IMR-90 (cell line): ENCODE results near the gene ROBO2. TPM values are rescaled to one million over a fixed set of nuclear protein-coding genes. Genes with fewer than 3 reads are reported as not detected.

Experiments
- ATAC-seq: fragments of 200-7000 bp; cut with Tn5 transposase; 2 replicates; pipeline ENCODE4 v1.9.1; 2020; ENCODE audit warnings: low read depth, mild to moderate bottlenecking, moderate library complexity
- BruUV-seq: library from RNA; stranded (reverse); fragments of 400-500 nt; replicated peaks from 2 replicates; lab custom pipeline; 2021; lab: Mats Ljungman, UMichigan
- CTCF ChIA-PET: fragments of 300-600 bp; formaldehyde crosslinking; extraction: SDS; loops from one replicate; lab custom pipeline; 2021; ENCODE audit warnings: antibody characterized with exemption; lab: Yijun Ruan, JAX
- POLR2A ChIA-PET: fragments of 300-600 bp; sonication (Branson Sonifier 250); formaldehyde crosslinking; loops from one replicate; lab custom pipeline; 2022; ENCODE audit warnings: antibody characterized with exemption; ENCODE audit not compliant: unreplicated experiment; lab: Charles Lee
- DNase-seq: peaks from one replicate; pipeline ENCODE4 v3.0.0; 2013
- H2AFZ ChIP-seq: replicated peaks from 2 replicates; pipeline ENCODE3; 2013; ENCODE audit warnings: low read length, mild to moderate bottlenecking; ENCODE audit not compliant: poor library complexity
- H2AK5ac ChIP-seq: 2 replicates; pipeline ENCODE4 v1.6.1; 2013; ENCODE audit warnings: low read depth, low read length, inconsistent platforms
- H2AK9ac ChIP-seq: replicated peaks from 2 replicates; pipeline ENCODE3; 2013; ENCODE audit warnings: mild to moderate bottlenecking, low read depth, low read length, moderate library complexity; ENCODE audit not compliant: poor library complexity
- H2BK120ac ChIP-seq: 2 replicates; pipeline ENCODE4 v1.6.1; 2013; ENCODE audit warnings: low read depth, low read length, inconsistent platforms
- H2BK15ac ChIP-seq: 3 replicates; pipeline ENCODE4 v1.6.1; 2013; ENCODE audit warnings: low read depth, low read length, inconsistent platforms
- H2BK20ac ChIP-seq: 2 replicates; pipeline ENCODE4 v1.6.1; 2013; ENCODE audit warnings: low read depth, mild to moderate bottlenecking, inconsistent platforms, low read length, moderate library complexity
- H2BK5ac ChIP-seq: 2 replicates; pipeline ENCODE4 v1.6.1; 2013; ENCODE audit warnings: mild to moderate bottlenecking, low read depth, low read length, inconsistent platforms; ENCODE audit not compliant: poor library complexity, severe bottlenecking
- H3K14ac ChIP-seq: replicated peaks from 2 replicates; pipeline ENCODE4 v1.6.1; 2013; ENCODE audit warnings: low read depth, low read length, inconsistent platforms
- H3K18ac ChIP-seq: 2 replicates; pipeline ENCODE4 v1.6.1; 2013; ENCODE audit warnings: low read depth, low read length, control low read depth
- H3K23ac ChIP-seq: 2 replicates; pipeline ENCODE4 v1.6.1; 2013; ENCODE audit warnings: low read depth, low read length, inconsistent platforms
- H3K27ac ChIP-seq: 2 replicates; pipeline ENCODE4 v1.5.1; 2013; ENCODE audit warnings: mild to moderate bottlenecking, control low read depth, low read length; ENCODE audit not compliant: insufficient read depth
- H3K27me3 ChIP-seq: 2 replicates; pipeline ENCODE4 v1.6.1; 2013; ENCODE audit warnings: low read length; ENCODE audit not compliant: control insufficient read depth, insufficient read depth
- H3K36me3 ChIP-seq: 2 replicates; pipeline ENCODE4 v1.6.1; 2013; ENCODE audit warnings: low read length, mixed read lengths; ENCODE audit not compliant: control insufficient read depth, insufficient read depth
- H3K4ac ChIP-seq: 2 replicates; pipeline ENCODE4 v1.6.1; 2013; ENCODE audit warnings: low read depth, low read length, inconsistent platforms
- H3K4me1 ChIP-seq: 2 replicates; pipeline ENCODE4 v1.6.1; 2013; ENCODE audit warnings: low read length, mixed read lengths; ENCODE audit not compliant: control insufficient read depth, insufficient read depth
- H3K4me2 ChIP-seq: 2 replicates; pipeline ENCODE4 v1.6.1; 2013; ENCODE audit warnings: low read depth, mild to moderate bottlenecking, control low read depth, low read length, moderate library complexity
- H3K4me3 ChIP-seq: 2 replicates; pipeline ENCODE4 v1.5.1; 2013; ENCODE audit warnings: low read depth, mild to moderate bottlenecking, control low read depth, low read length, moderate library complexity; ENCODE audit not compliant: insufficient read depth
- H3K56ac ChIP-seq: 2 replicates; pipeline ENCODE4 v1.6.1; 2013; ENCODE audit warnings: low read length, inconsistent platforms; ENCODE audit not compliant: insufficient read depth; ENCODE audit errors: extremely low read depth
- H3K79me1 ChIP-seq, 2 experiments: 2 replicates each; pipeline ENCODE4 v1.6.1; 2013; ENCODE audit warnings: low read length in 2 of 2, inconsistent platforms in 1 of 2, low read depth in 1 of 2
- H3K9ac ChIP-seq: 2 replicates; pipeline ENCODE4 v1.6.1; 2013; ENCODE audit warnings: low read depth, low read length, control low read depth
- H3K9me1 ChIP-seq: 2 replicates; pipeline ENCODE4 v1.6.1; 2013; ENCODE audit warnings: low read length, inconsistent platforms; ENCODE audit not compliant: insufficient read depth
- H3K9me3 ChIP-seq: 2 replicates; pipeline ENCODE4 v1.6.1; 2013; ENCODE audit warnings: low read length; ENCODE audit not compliant: control insufficient read depth, insufficient read depth
- H4K20me1 ChIP-seq: 2 replicates; pipeline ENCODE4 v1.6.1; 2013; ENCODE audit warnings: low read length, inconsistent platforms; ENCODE audit not compliant: insufficient read depth
- H4K5ac ChIP-seq: 2 replicates; pipeline ENCODE4 v1.6.1; 2013; ENCODE audit warnings: mild to moderate bottlenecking, low read depth, low read length, control low read depth
- H4K8ac ChIP-seq, 2 experiments: 2 replicates each; pipeline ENCODE4 v1.6.1; 2013; ENCODE audit warnings: low read depth in 2 of 2, low read length in 2 of 2, control low read depth in 1 of 2, inconsistent platforms in 1 of 2
- H4K91ac ChIP-seq: 2 replicates; pipeline ENCODE4 v1.6.1; 2013; ENCODE audit warnings: low read depth, low read length, inconsistent platforms; ENCODE audit not compliant: insufficient read depth
- BHLHE40 ChIP-seq: fragments of 150-350 bp; IDR thresholded peaks from 2 replicates; pipeline ENCODE4 v1.6.1; 2016; ENCODE audit warnings: mild to moderate bottlenecking, low read depth, low read length
- CEBPB ChIP-seq: IDR thresholded peaks from 2 replicates; pipeline ENCODE4 v1.6.1; 2012; ENCODE audit warnings: low read depth, low read length, improper control_type of control experiment
- FOS ChIP-seq: fragments of 150-350 bp; IDR thresholded peaks from 2 replicates; pipeline ENCODE4 v1.6.1; 2016; ENCODE audit warnings: low read depth, low read length
- MAFK ChIP-seq: IDR thresholded peaks from 2 replicates; pipeline ENCODE4 v1.6.1; 2012; ENCODE audit warnings: low read depth, low read length, improper control_type of control experiment
- MAZ ChIP-seq: IDR thresholded peaks from 2 replicates; pipeline ENCODE4 v1.6.1; 2012; ENCODE audit warnings: low read depth, mild to moderate bottlenecking, low read length, improper control_type of control experiment, moderate library complexity, borderline replicate concordance
- MXI1 ChIP-seq: IDR thresholded peaks from 2 replicates; pipeline ENCODE4 v1.6.1; 2012; ENCODE audit warnings: low read depth, mild to moderate bottlenecking, low read length, moderate library complexity, borderline replicate concordance
- NFE2L2 ChIP-seq: fragments of 150-350 bp; IDR thresholded peaks from 2 replicates; pipeline ENCODE4 v1.6.1; 2016; ENCODE audit warnings: low read depth, mild to moderate bottlenecking, low read length
- POLR2A ChIP-seq: IDR thresholded peaks from 2 replicates; pipeline ENCODE4 v1.6.1; 2012; ENCODE audit warnings: mild to moderate bottlenecking, low read depth, low read length
- RCOR1 ChIP-seq: IDR thresholded peaks from 2 replicates; pipeline ENCODE4 v1.6.1; 2012; ENCODE audit warnings: mild to moderate bottlenecking, low read length, improper control_type of control experiment; ENCODE audit not compliant: insufficient replicate concordance
- RFX5 ChIP-seq: IDR thresholded peaks from 2 replicates; pipeline ENCODE4 v1.8.0; 2012; ENCODE audit warnings: low read depth, mild to moderate bottlenecking, low read length, moderate library complexity
- SMC3 ChIP-seq: fragments of 150-350 bp; IDR thresholded peaks from 2 replicates; pipeline ENCODE4 v1.6.1; 2016; ENCODE audit warnings: low read depth, mild to moderate bottlenecking, antibody characterized with exemption, low read length, moderate library complexity
- WGBS, 2 experiments: methylation state at CpG; one replicate each; pipeline versions ENCODE4 v1.1.5 to v1.1.7; 2013; ENCODE audit warnings: missing lambda C conversion rate in 2 of 2; ENCODE audit not compliant: insufficient read length in 1 of 2; ENCODE audit errors: extremely low coverage in 2 of 2; 5-methylcytosine and 5-hydroxymethylcytosine counted together
- dilution Hi-C: fragments of 300-500 bp; cut with HindIII; formaldehyde crosslinking; loops from one replicate; pipeline ENCODE4 v1.14.3; 2018; ENCODE audit warnings: low sequenced_read_pairs; ENCODE audit not compliant: unreplicated experiment
- in situ Hi-C: fragments of 300-500 bp; cut with MboI; formaldehyde crosslinking; loops from 3 replicates; pipeline ENCODE4 v1.14.3; 2019; ENCODE audit warnings: low sequenced_read_pairs, inconsistent platforms, mixed read lengths
- intact Hi-C: fragments of 100-400 bp; cut with micrococcal nuclease; formaldehyde crosslinking; loops from 2 replicates; pipeline ENCODE4 v1.10.0; 2022
- polyA plus RNA-seq, 3 experiments: library from polyadenylated mRNA; depleted of rRNA; stranded (reverse); fragments of >200 nt; gene quantifications; 2 replicates each; pipeline ENCODE4 v1.2.3, GENCODE V29; 2012; ENCODE audit warnings: low replicate concordance in 1 of 3
- total RNA-seq: library from RNA; depleted of rRNA; stranded (reverse); fragments of >200 nt; gene quantifications from 2 replicates; pipeline ENCODE4 v1.2.3, GENCODE V29; 2012
- TF ChIP-seq, protein P1 (sequence below): conservative IDR thresholded peaks from 2 replicates; pipeline ENCODE4 v1.5.1; 2012; ENCODE audit warnings: mild to moderate bottlenecking, low read depth, low read length, improper control_type of control experiment
- TF ChIP-seq, protein P2 (sequence below): fragments of 150-350 bp; IDR thresholded peaks from 2 replicates; pipeline ENCODE4 v1.6.1; 2016; ENCODE audit warnings: low read depth, mild to moderate bottlenecking, low read length, moderate library complexity, borderline replicate concordance
- TF ChIP-seq, protein P3 (sequence below): fragments of 150-350 bp; IDR thresholded peaks from 2 replicates; pipeline ENCODE4 v1.6.1; 2017; ENCODE audit warnings: mild to moderate bottlenecking, antibody characterized with exemption, low read length, low read depth

Gene ROBO2
- total and polyA plus RNA-seq, 2 of the 4 experiments (the other 2 are of a cell fraction), result 9.3 to 14.5 TPM

DNA sequence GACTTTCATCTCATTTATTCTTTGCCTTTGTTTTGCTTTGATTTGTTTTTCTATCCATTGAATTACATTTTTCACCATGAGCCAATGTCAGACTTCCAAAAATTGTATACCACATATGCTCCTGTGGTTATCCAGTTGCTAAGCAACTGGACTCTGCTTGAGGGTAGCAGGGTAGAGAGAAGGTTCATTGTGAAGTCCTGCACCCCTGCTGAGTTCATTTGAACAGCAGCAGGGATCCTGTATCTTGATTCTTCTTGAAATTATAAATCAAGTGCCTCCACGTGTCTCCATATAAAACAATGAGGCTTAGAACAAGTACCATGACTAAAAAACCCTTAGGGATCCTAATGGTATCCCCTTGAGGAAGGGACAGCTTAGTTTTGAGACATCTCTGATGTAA lies 449.3 kb downstream of the ROBO2 start:
- Histone ChIP-seq H2AFZ (no peak overlapping the region), H3K4me2 (no peak overlapping the region), H3K27me3 (no peaks in the 10 kb centered on the region), H3K9me3 (no peaks in the 10 kb centered on the region; the same call in 1 of the 2 replicates), H4K20me1 (no peaks in the 10 kb centered on the region), H4K8ac (no peak overlapping the region), H2AK9ac (no peak overlapping the region), H3K56ac (no peak overlapping the region), H2BK20ac (no peak overlapping the region), H3K79me1 (no peaks in the 10 kb centered on the region), H3K4me1 (no peaks in the 10 kb centered on the region), H3K23ac (no peak overlapping the region), H4K91ac (no peak overlapping the region), H3K18ac (no peak overlapping the region), H2AK5ac (no peak overlapping the region), H3K9me1 (no peaks in the 10 kb centered on the region), H3K14ac (no peak overlapping the region), H4K5ac (no peak overlapping the region), H3K36me3 (no peaks in the 10 kb centered on the region), H2BK5ac (no peak overlapping the region), H3K9ac (no peak overlapping the region), H3K4me3 (no peak overlapping the region), H2BK120ac (no peak overlapping the region), H2BK15ac (no peak overlapping the region), H3K27ac (no peak overlapping the region), H3K4ac (no peak overlapping the region)
- ChIA-PET CTCF (no interaction called here), POLR2A (no interaction called here)
- no CpG with 5 or more reads among the region's 1 CpG for WGBS, 2 experiments
- no peak for ATAC-seq
- in situ Hi-C loops (no loop called here), dilution Hi-C loops (no loop called here), intact Hi-C loops (no loop called here)
- DNase-seq, result no peak
- no TSS peak for BruUV-seq
- TF ChIP-seq CEBPB (no peak), MAFK (no peak), RFX5 (no peak), SMC3 (no peak), MAZ (no peak), RCOR1 (no peak), BHLHE40 (no peak), NFE2L2 (no peak), POLR2A (no peak), MXI1 (no peak), FOS (no peak)
- TF ChIP-seq, protein P1, sequence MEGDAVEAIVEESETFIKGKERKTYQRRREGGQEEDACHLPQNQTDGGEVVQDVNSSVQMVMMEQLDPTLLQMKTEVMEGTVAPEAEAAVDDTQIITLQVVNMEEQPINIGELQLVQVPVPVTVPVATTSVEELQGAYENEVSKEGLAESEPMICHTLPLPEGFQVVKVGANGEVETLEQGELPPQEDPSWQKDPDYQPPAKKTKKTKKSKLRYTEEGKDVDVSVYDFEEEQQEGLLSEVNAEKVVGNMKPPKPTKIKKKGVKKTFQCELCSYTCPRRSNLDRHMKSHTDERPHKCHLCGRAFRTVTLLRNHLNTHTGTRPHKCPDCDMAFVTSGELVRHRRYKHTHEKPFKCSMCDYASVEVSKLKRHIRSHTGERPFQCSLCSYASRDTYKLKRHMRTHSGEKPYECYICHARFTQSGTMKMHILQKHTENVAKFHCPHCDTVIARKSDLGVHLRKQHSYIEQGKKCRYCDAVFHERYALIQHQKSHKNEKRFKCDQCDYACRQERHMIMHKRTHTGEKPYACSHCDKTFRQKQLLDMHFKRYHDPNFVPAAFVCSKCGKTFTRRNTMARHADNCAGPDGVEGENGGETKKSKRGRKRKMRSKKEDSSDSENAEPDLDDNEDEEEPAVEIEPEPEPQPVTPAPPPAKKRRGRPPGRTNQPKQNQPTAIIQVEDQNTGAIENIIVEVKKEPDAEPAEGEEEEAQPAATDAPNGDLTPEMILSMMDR, result no peak
- TF ChIP-seq, protein P2, sequence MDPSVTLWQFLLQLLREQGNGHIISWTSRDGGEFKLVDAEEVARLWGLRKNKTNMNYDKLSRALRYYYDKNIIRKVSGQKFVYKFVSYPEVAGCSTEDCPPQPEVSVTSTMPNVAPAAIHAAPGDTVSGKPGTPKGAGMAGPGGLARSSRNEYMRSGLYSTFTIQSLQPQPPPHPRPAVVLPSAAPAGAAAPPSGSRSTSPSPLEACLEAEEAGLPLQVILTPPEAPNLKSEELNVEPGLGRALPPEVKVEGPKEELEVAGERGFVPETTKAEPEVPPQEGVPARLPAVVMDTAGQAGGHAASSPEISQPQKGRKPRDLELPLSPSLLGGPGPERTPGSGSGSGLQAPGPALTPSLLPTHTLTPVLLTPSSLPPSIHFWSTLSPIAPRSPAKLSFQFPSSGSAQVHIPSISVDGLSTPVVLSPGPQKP, result no peak
- TF ChIP-seq, protein P3, sequence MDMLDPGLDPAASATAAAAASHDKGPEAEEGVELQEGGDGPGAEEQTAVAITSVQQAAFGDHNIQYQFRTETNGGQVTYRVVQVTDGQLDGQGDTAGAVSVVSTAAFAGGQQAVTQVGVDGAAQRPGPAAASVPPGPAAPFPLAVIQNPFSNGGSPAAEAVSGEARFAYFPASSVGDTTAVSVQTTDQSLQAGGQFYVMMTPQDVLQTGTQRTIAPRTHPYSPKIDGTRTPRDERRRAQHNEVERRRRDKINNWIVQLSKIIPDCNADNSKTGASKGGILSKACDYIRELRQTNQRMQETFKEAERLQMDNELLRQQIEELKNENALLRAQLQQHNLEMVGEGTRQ, result no peak
